ACC112 (cell line): ENCODE data around the gene ADD1.

Source experiments
- H2AFZ ChIP-seq: fragments of 200-600 bp; sonication (generic); one replicate; pipeline ENCODE4 v1.6.0; 2017; ENCODE audit warnings: antibody characterized with exemption, low read length; ENCODE audit not compliant: unreplicated experiment
- H3K27ac ChIP-seq: fragments of 200-600 bp; sonication (generic); 2 replicates; pipeline ENCODE4 v1.5.1; 2014; ENCODE audit warnings: low read depth, mild to moderate bottlenecking, antibody characterized with exemption, low read length, moderate library complexity
- H3K27me3 ChIP-seq: fragments of 200-600 bp; sonication (generic); 2 replicates; pipeline ENCODE4 v1.6.1; 2014; ENCODE audit warnings: mild to moderate bottlenecking, antibody characterized with exemption, low read length, moderate library complexity, mixed read lengths; ENCODE audit not compliant: insufficient read depth
- H3K36me3 ChIP-seq: fragments of 200-600 bp; sonication (generic); 2 replicates; pipeline ENCODE4 v1.6.1; 2016; ENCODE audit warnings: mild to moderate bottlenecking, antibody characterized with exemption, low read length, moderate library complexity, mixed read lengths; ENCODE audit not compliant: insufficient read depth
- H3K4me1 ChIP-seq: fragments of 200-600 bp; sonication (generic); one replicate; pipeline ENCODE4 v1.6.1; 2016; ENCODE audit warnings: low read length, mixed read lengths; ENCODE audit not compliant: insufficient read depth, unreplicated experiment, control insufficient read depth
- H3K4me3 ChIP-seq: fragments of 200-600 bp; sonication (generic); 2 replicates; pipeline ENCODE4 v1.5.1; 2014; ENCODE audit warnings: mild to moderate bottlenecking, low read depth, low read length
- H3K79me2 ChIP-seq: fragments of 200-600 bp; sonication (generic); one replicate; pipeline ENCODE4 v1.6.0; 2016; ENCODE audit warnings: low read length; ENCODE audit not compliant: control insufficient read depth, unreplicated experiment, insufficient read depth

The ADD1 gene

DNA sequence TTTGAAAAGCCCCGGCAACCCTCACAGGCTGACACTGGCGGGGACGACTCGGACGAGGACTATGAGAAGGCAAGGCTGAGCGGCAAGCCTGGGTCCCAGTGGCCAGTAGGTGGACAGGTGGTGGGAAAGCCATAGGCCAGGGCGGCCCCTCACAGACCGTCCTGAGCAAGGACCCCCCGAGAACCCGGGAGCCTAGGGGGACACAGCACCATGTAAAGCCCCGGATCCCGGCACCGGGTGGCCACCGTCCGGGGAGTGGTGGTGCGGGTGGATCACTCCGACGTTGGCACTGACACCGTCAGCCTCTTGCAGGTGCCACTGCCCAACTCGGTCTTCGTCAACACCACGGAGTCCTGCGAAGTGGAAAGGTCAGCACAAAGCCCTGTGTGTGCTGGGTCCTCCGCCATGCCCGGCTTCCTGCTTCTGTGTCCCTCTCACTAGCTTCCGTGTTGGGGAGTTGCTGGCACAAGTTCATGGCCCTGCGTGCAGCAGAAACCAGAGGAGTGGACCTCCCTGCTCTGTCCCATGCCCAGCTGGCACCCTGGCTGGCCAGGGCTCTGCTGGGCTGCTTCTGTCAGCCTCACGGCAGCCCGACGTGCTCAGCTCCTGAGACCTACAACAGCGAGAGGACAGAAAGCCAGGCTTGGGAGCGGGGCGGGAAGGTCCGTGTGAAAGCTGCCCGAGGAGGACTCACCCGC is 11.9 kb upstream of the ADD1 start:
- Histone ChIP-seq H3K27ac (no peak overlapping the region), H3K36me3 (no peaks in the 10 kb centered on the region)

DNA sequence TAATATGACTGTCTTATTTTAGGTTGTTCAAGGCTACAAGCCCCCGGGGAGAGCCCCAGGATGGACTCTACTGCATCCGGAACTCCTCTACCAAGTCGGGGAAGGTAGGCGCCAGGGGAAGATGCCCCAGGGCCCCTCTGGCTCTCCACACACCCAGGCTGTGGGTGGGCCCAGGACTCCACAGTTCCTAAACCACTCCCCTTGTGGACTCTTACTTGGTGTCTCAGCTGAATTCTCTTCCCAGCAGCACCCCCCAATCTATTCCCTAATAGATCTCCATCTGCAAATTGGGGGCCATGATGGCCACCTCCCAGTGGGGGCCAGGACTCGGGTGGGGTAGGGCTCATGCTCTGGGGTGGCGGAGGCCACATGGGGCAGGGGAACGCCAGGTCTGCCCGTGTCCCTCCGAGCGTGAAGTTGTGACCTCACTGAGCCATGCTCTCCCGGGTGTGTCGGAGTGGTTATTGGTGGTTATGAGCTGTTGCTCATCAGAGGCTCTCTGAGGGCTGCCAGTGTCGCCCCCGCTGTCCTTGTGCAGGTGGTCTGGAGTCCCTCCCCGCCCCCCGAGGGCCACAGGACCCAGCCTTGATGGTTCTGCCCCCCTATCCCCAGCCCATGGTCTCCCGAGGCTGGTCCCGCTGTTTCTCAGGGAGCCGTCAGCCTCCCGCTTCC is 11.2 kb upstream of the ADD1 start:
- Histone ChIP-seq H3K79me2 (no peaks in the 10 kb centered on the region), H3K36me3 (no peaks in the 10 kb centered on the region), H3K4me1 (no peaks in the 10 kb centered on the region), H2AFZ (no peak overlapping the region), H3K4me3 (no peak overlapping the region), H3K27me3 (no peaks in the 10 kb centered on the region), H3K27ac (no peak overlapping the region)

More for the DNA sequence above, 11.9 kb upstream of the ADD1 start:
- no peaks in the 10 kb centered on the region for H3K27me3 ChIP-seq
- no peak overlapping the region for H3K4me3 ChIP-seq
- H3K79me2 ChIP-seq = no peaks in the 10 kb centered on the region
- no peak overlapping the region for H2AFZ ChIP-seq
- H3K4me1 ChIP-seq = no peaks in the 10 kb centered on the region

DNA sequence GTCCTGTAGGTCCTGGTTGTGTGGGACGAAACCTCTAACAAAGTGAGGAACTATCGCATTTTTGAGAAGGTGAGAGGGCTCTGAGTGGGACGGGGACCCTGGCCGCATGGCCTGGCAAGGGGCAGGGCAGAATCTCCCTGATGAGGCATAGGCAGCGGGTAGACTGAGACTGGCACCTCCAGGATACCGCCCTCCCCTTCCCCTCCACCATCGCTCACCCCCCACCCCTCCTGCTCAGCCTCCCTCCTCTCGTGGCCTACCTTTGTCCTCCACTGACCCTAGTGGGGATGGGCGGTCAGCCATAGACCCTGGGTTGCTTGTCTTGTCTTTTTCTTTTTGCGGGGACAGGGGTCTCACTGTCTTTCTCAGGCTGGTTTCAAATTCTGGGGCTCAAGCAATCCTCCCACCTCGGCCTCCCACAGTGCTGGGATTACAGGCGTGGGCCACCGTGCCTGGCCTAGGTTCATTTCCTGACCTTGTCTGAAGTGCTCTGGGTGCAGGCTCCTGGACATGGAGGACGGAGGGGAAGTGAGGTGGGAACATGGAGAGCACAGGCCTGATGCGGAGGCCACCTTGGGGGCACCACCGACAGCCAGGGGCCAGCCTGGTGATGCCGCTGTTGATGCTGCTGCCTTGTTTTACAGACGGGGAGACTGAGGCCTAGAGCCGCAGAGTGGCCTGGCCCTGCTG is 10.5 kb upstream of the ADD1 start:
- H3K4me3 ChIP-seq = no peak overlapping the region
- H3K27me3 ChIP-seq = no peaks in the 10 kb centered on the region
- no peaks in the 10 kb centered on the region for H3K4me1 ChIP-seq
- H3K36me3 ChIP-seq = no peaks in the 10 kb centered on the region
- no peak overlapping the region for H3K27ac ChIP-seq
- no peaks in the 10 kb centered on the region for H3K79me2 ChIP-seq
- no peak overlapping the region for H2AFZ ChIP-seq

DNA sequence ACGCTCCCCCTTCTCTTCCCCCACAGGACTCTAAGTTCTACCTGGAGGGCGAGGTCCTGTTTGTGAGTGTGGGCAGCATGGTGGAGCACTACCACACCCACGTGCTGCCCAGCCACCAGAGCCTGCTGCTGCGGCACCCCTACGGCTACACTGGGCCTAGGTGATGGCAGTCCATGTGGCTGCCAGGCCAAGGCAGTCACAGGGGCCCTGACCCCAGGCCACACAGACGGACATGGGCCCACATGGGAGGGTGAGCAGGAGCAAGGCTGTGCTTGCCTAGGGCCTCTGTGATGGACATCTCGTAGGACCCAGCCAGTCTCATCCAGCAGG is 10.0 kb upstream of the ADD1 start:
- Histone ChIP-seq H3K27me3 (no peaks in the 10 kb centered on the region), H3K27ac (no peak overlapping the region), H3K4me1 (no peaks in the 10 kb centered on the region), H3K36me3 (no peaks in the 10 kb centered on the region), H3K79me2 (no peaks in the 10 kb centered on the region), H3K4me3 (no peak overlapping the region), H2AFZ (no peak overlapping the region)

DNA sequence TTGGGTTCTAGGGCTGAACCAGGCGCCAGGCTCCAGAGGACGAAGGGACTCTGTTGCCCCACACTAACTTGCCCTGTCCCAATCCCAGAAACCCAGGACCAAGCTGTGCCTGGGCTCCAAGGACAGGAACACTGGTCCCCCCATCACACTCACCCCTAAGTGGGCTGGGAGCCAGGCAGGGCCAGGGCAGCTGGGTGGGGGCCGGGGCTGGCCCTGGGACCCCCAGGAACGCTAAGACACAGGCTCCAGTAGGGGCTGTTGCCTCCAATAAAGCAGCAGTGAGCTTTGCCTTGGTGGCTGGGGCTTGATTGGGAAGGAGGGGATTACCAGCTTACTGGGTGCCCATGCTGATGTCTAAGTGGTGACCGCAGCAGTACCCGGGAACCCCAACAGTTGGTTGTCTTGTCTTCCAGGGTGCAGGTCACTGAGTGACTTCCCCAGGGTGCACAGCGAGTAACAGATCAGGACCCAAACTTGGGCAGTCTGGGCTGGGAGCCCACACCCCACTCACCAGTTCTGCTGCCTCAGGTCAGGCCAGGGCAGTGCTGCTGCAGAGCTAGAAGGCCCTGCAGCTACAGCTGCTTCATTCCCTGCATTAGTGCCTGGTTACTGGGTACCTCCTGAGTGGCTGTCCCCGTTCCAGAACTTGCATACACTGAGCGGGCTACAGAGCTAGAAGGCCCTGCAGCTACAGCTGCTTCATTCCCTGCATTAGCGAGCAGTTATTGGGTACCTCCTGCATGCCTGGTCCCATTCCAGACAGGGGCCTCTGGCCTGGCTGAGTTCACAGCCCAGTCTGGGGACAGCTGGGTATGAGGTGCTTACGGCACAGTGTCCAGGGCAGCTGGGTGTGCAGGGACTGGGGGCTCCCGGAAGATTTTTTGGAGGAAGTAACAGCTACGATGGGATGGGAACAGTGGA is 9.4 kb upstream of the ADD1 start:
- H3K27me3 ChIP-seq = no peaks in the 10 kb centered on the region
- H3K4me3 ChIP-seq = no peak overlapping the region
- H3K27ac ChIP-seq = no peak overlapping the region
- H3K4me1 ChIP-seq = no peaks in the 10 kb centered on the region
- H3K79me2 ChIP-seq = no peaks in the 10 kb centered on the region
- H3K36me3 ChIP-seq = no peaks in the 10 kb centered on the region
- no peak overlapping the region for H2AFZ ChIP-seq

DNA sequence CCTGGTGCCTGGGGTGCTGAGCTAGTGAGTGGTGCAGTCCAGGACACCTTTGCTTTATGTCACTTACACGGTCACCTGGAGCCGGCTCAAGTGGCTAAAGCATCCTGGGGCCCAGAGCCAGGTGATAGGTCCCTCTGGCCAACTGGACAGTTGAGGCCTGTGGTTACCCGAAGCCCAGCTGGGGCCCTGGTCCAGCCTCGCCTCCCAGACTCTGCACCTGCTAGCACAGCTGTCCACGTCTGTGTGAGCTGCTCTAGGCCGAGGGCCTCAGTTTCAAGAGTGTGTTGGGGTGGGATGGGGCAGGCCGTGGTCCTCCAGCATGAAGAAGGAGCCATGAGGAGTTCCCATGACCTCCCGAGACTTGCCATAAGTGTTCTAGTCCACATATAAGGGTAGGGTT is 7.7 kb upstream of the ADD1 start:
- H3K27ac ChIP-seq = no peak overlapping the region
- no peaks in the 10 kb centered on the region for H3K79me2 ChIP-seq
- H3K27me3 ChIP-seq = no peaks in the 10 kb centered on the region
- no peaks in the 10 kb centered on the region for H3K4me1 ChIP-seq
- H3K36me3 ChIP-seq = peaks cover 11% of the 10 kb centered on the region; the same call in 1 of the 2 replicates
- H2AFZ ChIP-seq = no peak overlapping the region
- H3K4me3 ChIP-seq = no peak overlapping the region

DNA sequence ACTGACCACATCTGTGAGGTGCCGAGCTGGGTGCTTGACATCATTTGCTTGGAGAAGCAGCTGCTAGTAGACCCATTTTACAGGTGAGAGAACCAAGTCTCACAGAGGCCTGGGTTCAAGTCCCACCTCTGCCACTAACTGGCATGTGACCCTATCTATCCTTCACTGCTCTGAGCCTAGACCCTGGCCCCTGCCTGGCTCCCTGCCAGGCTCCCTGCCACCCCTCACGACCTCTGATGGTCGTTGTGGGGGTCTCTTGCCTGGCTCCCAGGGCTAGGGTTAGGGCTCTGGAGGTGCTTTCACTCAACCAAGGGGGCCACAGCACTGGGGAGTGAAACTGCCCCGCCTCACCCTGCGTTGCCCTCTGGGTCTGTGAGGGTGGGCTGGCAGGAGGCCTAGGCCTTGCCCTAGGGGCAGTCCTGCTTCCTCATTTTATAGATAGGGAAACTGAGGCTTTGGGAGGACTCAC is 7.2 kb upstream of the ADD1 start:
- H3K36me3 ChIP-seq = peaks cover 11% of the 10 kb centered on the region; the same call in 1 of the 2 replicates
- no peak overlapping the region for H2AFZ ChIP-seq
- no peaks in the 10 kb centered on the region for H3K27me3 ChIP-seq
- no peak overlapping the region for H3K27ac ChIP-seq
- H3K4me1 ChIP-seq = no peaks in the 10 kb centered on the region
- no peaks in the 10 kb centered on the region for H3K79me2 ChIP-seq
- H3K4me3 ChIP-seq = no peak overlapping the region

DNA sequence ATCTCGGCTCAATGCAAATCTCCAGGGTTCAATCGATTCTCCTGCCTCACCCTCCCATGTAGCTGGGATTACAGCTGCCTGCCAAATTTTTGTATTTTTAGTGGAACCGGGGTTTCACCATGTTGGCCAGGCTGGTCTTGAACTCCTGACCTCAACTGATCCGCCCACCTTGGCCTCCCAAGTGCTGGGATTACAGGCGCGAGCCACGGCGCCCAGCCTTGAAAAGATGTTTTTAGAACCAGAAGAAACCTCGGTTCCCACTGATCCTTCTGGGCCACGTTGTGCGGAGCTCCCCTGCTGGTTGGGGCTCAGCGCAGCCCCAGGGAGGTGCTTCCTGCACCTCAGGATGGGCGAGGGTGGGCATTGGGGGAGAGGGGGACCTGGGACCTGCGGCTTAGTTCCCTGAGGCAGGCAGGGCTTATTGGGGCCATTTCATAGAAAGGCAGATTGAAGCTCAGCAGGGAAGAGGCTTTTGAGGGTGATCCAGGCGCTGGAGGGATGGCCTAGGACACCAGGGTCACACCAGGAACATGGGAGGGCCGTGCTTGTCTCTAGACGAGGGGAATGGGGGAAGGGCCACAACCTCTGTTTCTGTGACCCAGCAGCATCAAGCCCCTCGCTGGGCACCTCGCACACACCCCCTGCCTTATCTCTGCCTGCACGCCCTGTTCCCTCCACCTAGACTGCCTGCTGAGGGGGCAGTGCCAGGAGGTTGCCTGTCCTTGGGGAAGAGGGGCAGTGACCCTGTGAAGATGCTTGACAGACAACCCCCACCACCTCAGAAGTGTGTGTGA is 6.3 kb upstream of the ADD1 start:
- H3K27ac ChIP-seq = no peak overlapping the region
- no peaks in the 10 kb centered on the region for H3K4me1 ChIP-seq
- H2AFZ ChIP-seq = no peak overlapping the region
- peaks cover 11% of the 10 kb centered on the region; the same call in 1 of the 2 replicates for H3K36me3 ChIP-seq
- no peaks in the 10 kb centered on the region for H3K79me2 ChIP-seq
- H3K4me3 ChIP-seq = no peak overlapping the region
- H3K27me3 ChIP-seq = no peaks in the 10 kb centered on the region

DNA sequence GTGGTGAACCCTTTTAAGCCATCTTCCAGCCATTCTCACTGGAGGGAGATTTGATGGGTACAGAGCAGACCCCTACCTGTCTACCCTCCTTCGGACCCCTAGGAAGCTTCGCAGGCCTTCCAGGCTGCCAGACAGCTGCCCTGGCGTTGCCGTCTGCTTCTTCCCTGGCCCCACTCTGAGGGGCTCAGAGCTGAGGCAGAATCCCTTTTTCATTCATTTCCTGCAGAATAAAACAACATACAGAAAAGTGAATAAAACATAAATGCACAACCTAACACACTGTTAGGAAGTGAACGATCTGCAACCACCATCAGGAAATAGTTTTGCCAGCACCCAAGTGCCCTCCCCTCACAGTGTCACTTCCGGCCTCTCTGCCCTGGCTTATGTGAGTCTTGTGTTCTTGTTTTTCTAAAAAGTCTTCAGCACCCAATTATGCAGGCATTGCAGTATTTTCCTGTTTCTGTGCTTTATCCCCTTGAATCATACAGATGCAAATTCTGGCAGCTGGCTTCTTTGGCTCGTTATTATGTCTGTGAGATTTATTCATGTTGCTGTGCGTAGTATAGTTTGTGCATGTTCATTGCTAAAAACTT is 5.6 kb upstream of the ADD1 start:
- Histone ChIP-seq H3K4me3 (no peak overlapping the region), H2AFZ (no peak overlapping the region), H3K4me1 (peaks cover 7% of the 10 kb centered on the region), H3K79me2 (no peaks in the 10 kb centered on the region), H3K27me3 (no peaks in the 10 kb centered on the region), H3K36me3 (peaks cover 11% of the 10 kb centered on the region; the same call in 1 of the 2 replicates), H3K27ac (no peak overlapping the region)
